Nephron progenitor cell (in vitro differentiated cells): ENCODE measurements around the gene LSR.

Experiments
- DNase-seq: peaks from one replicate; pipeline ENCODE4 v3.0.0; 2021
- H3K27ac Mint-ChIP-seq: 2 replicates; pipeline ENCODE4 v1.8.0; 2021; ENCODE audit warnings: mild to moderate bottlenecking, moderate library complexity, mixed read lengths
- H3K27me3 Mint-ChIP-seq: 2 replicates; pipeline ENCODE4 v1.8.0; 2021; ENCODE audit warnings: mild to moderate bottlenecking, low read depth, mixed read lengths; ENCODE audit not compliant: poor library complexity
- H3K36me3 Mint-ChIP-seq: 2 replicates; pipeline ENCODE4 v1.8.0; 2021; ENCODE audit warnings: low read depth, mixed read lengths
- H3K4me1 Mint-ChIP-seq: 2 replicates; pipeline ENCODE4 v1.8.0; 2021; ENCODE audit warnings: mixed read lengths
- H3K4me3 Mint-ChIP-seq: 2 replicates; pipeline ENCODE4 v1.8.0; 2021; ENCODE audit warnings: mild to moderate bottlenecking, moderate library complexity, mixed read lengths
- H3K9me3 Mint-ChIP-seq: 2 replicates; pipeline ENCODE4 v1.8.0; 2021; ENCODE audit warnings: mild to moderate bottlenecking, moderate library complexity, mixed read lengths
- CTCF ChIP-seq: fragments of 200-600 bp; sonication (generic); IDR thresholded peaks from 2 replicates; pipeline ENCODE4 v1.5.0; 2021; ENCODE audit warnings: antibody characterized with exemption

LSR gene

GRCh38 chr19:35272954-35273649 lies 24.3 kb downstream of the LSR start:
- Mint-ChIP-seq H3K4me3 (peak overlapping the region; percentile 37), H3K27ac (no peak overlapping the region), H3K27me3 (no peaks in the 10 kb centered on the region), H3K4me1 (peaks cover 26% of the 10 kb centered on the region), H3K9me3 (no peaks in the 10 kb centered on the region), H3K36me3 (peaks cover 52% of the 10 kb centered on the region)
- TF ChIP-seq CTCF = no peak
- DNase-seq = no peak

- H3K4me3 Mint-ChIP-seq = no peak overlapping the region
- H3K4me1 Mint-ChIP-seq = peaks cover 26% of the 10 kb centered on the region
- no peak for DNase-seq
- H3K27ac Mint-ChIP-seq = peak overlapping the region; percentile 94
- H3K27me3 Mint-ChIP-seq = no peaks in the 10 kb centered on the region
- no peaks in the 10 kb centered on the region for H3K9me3 Mint-ChIP-seq
- H3K36me3 Mint-ChIP-seq = peaks cover 52% of the 10 kb centered on the region
- no peak for TF ChIP-seq CTCF
Observed at GRCh38 chr19:35273686-35274259, 25.0 kb downstream of the LSR start.

- Mint-ChIP-seq H3K9me3 (no peaks in the 10 kb centered on the region), H3K4me3 (no peak overlapping the region), H3K27ac (peak overlapping the region; percentile 94), H3K4me1 (peaks cover 28% of the 10 kb centered on the region), H3K36me3 (peaks cover 52% of the 10 kb centered on the region), H3K27me3 (no peaks in the 10 kb centered on the region)
- DNase-seq = no peak
- no peak for TF ChIP-seq CTCF
Observed at GRCh38 chr19:35274323-35274722, 25.5 kb downstream of the LSR start.

GRCh38 chr19:35276706-35277281 lies 28.0 kb downstream of the LSR start:
- no peak for TF ChIP-seq CTCF
- Mint-ChIP-seq H3K4me3 (no peak overlapping the region), H3K36me3 (peaks cover 35% of the 10 kb centered on the region), H3K27me3 (no peaks in the 10 kb centered on the region), H3K4me1 (peaks cover 37% of the 10 kb centered on the region), H3K27ac (peak overlapping the region; percentile 85), H3K9me3 (no peaks in the 10 kb centered on the region)
- DNase-seq = no peak

DNA sequence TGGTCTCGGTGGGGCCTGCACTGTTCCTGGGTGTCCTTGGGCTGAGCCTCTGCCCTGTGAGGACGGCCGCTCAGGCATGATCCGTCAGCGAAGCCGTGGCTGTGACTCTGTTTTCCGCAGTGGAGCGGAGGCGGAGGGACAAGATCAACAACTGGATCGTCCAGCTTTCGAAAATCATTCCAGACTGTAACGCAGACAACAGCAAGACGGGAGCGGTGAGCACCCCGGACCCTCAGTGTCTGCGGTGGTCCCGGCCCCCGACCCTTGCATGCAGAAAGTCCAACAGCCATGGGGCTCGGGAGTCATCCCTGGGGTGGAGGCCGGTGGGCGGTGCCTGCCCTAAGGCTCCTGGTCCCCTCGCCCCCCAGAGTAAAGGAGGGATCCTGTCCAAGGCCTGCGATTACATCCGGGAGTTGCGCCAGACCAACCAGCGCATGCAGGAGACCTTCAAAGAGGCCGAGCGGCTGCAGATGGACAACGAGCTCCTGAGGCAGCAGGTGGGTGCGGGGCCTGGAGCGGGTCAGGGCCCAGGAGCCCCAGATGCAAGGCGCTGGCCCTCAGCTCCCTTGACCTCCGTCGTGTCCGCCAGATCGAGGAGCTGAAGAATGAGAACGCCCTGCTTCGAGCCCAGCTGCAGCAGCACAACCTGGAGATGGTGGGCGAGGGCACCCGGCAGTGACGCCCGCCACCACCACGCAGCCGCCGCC lies 29.9 kb downstream of the LSR start:
- Mint-ChIP-seq H3K36me3 (peaks cover 24% of the 10 kb centered on the region), H3K4me1 (peaks cover 38% of the 10 kb centered on the region), H3K4me3 (no peak overlapping the region), H3K27ac (no peak overlapping the region), H3K9me3 (no peaks in the 10 kb centered on the region), H3K27me3 (peaks cover 7% of the 10 kb centered on the region)
- DNase-seq = no peak
- no peak for TF ChIP-seq CTCF
